ENCODE results near the gene CLDN22. TPM values are rescaled to one million over a fixed set of nuclear protein-coding genes. Genes with fewer than 3 reads are reported as not detected.
A peak's percentile ranks its signal among the peaks of the same experiment; 100 is the strongest.

Gene CLDN22
- total and polyA plus RNA-seq, 5 donors from 2014 or later, result not detected

- no peak overlapping the region for H3K27ac Mint-ChIP-seq
- Histone ChIP-seq H3K27ac (ENCODE audit: insufficient read depth, low read length, poor library complexity, severe bottlenecking) (no peak overlapping the region), H3K4me3 (ENCODE audit: low read depth, low read length) (no peak overlapping the region), H3K27me3 (ENCODE audit: control insufficient read depth, insufficient read depth, low read length) (peaks cover 3% of the 10 kb centered on the region), H3K4me1 (ENCODE audit: control insufficient read depth, insufficient read depth, low read length, poor library complexity, severe bottlenecking) (no peaks in the 10 kb centered on the region), H3K9me3 (ENCODE audit: control insufficient read depth in 2 of 2, low read length in 2 of 2) (no peaks in the 10 kb centered on the region), H3K36me3 (ENCODE audit: control insufficient read depth, insufficient read depth, low read length) (no peaks in the 10 kb centered on the region)
- H3K4me1 Mint-ChIP-seq, result no peaks in the 10 kb centered on the region
- H3K36me3 Mint-ChIP-seq, result no peaks in the 10 kb centered on the region
- H3K27me3 Mint-ChIP-seq, result no peaks in the 10 kb centered on the region
- ATAC-seq (ENCODE audit: low read depth in 2 of 2), result no peak
- no peak for DNase-seq
- H3K9me3 Mint-ChIP-seq, result peaks cover 0 to 1% (median 0%) of the 10 kb centered on the region in 7 donors
- no peak overlapping the region for H3K4me3 Mint-ChIP-seq
Observed at GRCh38 chr4:183314806-183315205, 5.3 kb downstream of the CLDN22 start.

DNA sequence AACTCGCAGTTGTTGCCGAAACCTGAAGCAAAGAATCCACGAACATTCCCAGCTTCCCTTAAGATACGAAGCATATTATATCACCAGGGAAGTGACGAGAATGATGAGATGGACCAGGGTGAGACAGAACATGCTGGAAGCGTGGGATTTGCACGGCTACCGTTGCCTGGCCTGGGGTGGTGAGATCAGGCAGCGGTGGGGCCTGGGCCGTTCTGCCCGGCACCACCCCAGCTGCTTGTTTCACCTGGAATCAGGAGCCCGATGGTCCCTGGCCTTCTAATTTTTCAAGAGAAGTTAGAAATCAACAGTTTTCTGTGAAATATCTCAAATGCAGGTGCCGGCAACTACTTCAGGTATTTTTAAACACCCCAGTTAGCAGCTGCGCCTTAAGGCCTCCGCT lies 5.7 kb downstream of the CLDN22 start:
- Mint-ChIP-seq H3K27me3 (no peaks in the 10 kb centered on the region), H3K4me1 (no peaks in the 10 kb centered on the region), H3K4me3 (no peak overlapping the region), H3K27ac (no peak overlapping the region), H3K9me3 (peaks cover 0 to 1% (median 0%) of the 10 kb centered on the region in 7 donors), H3K36me3 (no peaks in the 10 kb centered on the region)
- DNase-seq (no peak), ATAC-seq (ENCODE audit: low read depth in 2 of 2) (no peak)
- no peaks in the 10 kb centered on the region for H3K9me3 ChIP-seq (ENCODE audit: control insufficient read depth in 2 of 2, low read length in 2 of 2)
- no peaks in the 10 kb centered on the region for H3K4me1 ChIP-seq (ENCODE audit: control insufficient read depth, insufficient read depth, low read length, poor library complexity, severe bottlenecking)
- no peak overlapping the region for H3K27ac ChIP-seq (ENCODE audit: insufficient read depth, low read length, poor library complexity, severe bottlenecking)
- H3K36me3 ChIP-seq (ENCODE audit: control insufficient read depth, insufficient read depth, low read length), result no peaks in the 10 kb centered on the region
- H3K27me3 ChIP-seq (ENCODE audit: control insufficient read depth, insufficient read depth, low read length), result peaks cover 3% of the 10 kb centered on the region
- H3K4me3 ChIP-seq (ENCODE audit: low read depth, low read length), result no peak overlapping the region

DNA sequence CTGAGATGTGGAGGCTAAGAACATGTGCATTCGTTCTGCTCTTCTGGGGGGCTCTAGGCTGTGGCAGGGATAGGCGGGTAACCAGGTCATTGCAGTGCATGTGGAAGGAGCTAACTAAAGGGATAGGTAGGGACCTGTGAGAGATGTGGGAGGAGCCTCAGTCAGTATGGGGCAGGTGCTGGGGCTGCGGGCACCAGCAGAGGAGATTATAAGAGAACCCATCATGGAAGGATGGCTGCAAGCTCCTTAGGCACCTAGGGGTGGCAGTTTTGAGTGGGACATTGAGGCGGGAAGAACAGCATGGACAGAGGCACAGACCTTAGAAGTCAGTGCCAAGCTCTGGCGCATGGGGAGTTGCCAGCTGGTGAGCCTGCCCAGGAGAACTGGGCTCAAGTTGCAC lies 7.2 kb downstream of the CLDN22 start:
- Histone ChIP-seq H3K27ac (ENCODE audit: insufficient read depth, low read length, poor library complexity, severe bottlenecking) (no peak overlapping the region), H3K4me3 (ENCODE audit: low read depth, low read length) (no peak overlapping the region), H3K27me3 (ENCODE audit: control insufficient read depth, insufficient read depth, low read length) (peaks cover 3% of the 10 kb centered on the region), H3K9me3 (ENCODE audit: control insufficient read depth in 2 of 2, low read length in 2 of 2) (no peaks in the 10 kb centered on the region), H3K4me1 (ENCODE audit: control insufficient read depth, insufficient read depth, low read length, poor library complexity, severe bottlenecking) (no peaks in the 10 kb centered on the region), H3K36me3 (ENCODE audit: control insufficient read depth, insufficient read depth, low read length) (no peaks in the 10 kb centered on the region)
- H3K36me3 Mint-ChIP-seq, result no peaks in the 10 kb centered on the region
- no peak for DNase-seq
- H3K27me3 Mint-ChIP-seq, result no peaks in the 10 kb centered on the region
- ATAC-seq (ENCODE audit: low read depth in 2 of 2), result no peak
- no peak overlapping the region for H3K27ac Mint-ChIP-seq
- H3K4me3 Mint-ChIP-seq, result no peak overlapping the region
- peaks cover 0 to 3% (median 0%) of the 10 kb centered on the region in 7 donors for H3K9me3 Mint-ChIP-seq
- no peaks in the 10 kb centered on the region for H3K4me1 Mint-ChIP-seq

DNA sequence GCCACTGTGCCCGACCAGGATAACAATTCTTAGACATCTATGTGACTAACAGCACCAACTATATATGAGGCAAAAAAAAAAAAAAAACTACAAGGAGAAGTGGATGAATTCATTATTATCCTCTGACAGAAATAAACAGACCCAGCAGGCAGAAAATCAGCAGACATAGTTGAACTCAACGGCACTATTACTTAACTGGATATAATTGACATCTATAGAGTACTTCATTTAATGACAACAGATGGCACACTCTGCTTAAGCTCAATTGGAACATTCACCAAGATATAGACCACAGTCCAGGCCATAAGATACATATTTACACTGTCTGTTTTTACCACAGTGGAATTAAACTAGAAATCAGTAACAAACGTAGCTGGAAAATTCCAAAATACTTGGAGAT lies 13.3 kb downstream of the CLDN22 start:
- Histone ChIP-seq H3K27ac (ENCODE audit: insufficient read depth, low read length, poor library complexity, severe bottlenecking) (no peak overlapping the region), H3K27me3 (ENCODE audit: control insufficient read depth, insufficient read depth, low read length) (peaks cover 3% of the 10 kb centered on the region), H3K36me3 (ENCODE audit: control insufficient read depth, insufficient read depth, low read length) (no peaks in the 10 kb centered on the region), H3K9me3 (ENCODE audit: control insufficient read depth in 2 of 2, low read length in 2 of 2) (no peaks in the 10 kb centered on the region), H3K4me1 (ENCODE audit: control insufficient read depth, insufficient read depth, low read length, poor library complexity, severe bottlenecking) (no peaks in the 10 kb centered on the region), H3K4me3 (ENCODE audit: low read depth, low read length) (no peak overlapping the region)
- Mint-ChIP-seq H3K4me3 (no peak overlapping the region), H3K4me1 (no peaks in the 10 kb centered on the region), H3K36me3 (no peaks in the 10 kb centered on the region), H3K27me3 (peaks cover 12% of the 10 kb centered on the region), H3K27ac (peak overlapping the region in 1 of 3 donors; percentile 7), H3K9me3 (peaks cover 0 to 3% (median 0%) of the 10 kb centered on the region in 7 donors)
- DNase-seq, result no peak
- no peak for ATAC-seq (ENCODE audit: low read depth in 2 of 2)

- DNase-seq (no peak), ATAC-seq (ENCODE audit: low read depth in 2 of 2) (no peak)
- Histone ChIP-seq H3K9me3 (ENCODE audit: control insufficient read depth in 2 of 2, low read length in 2 of 2) (no peaks in the 10 kb centered on the region), H3K36me3 (ENCODE audit: control insufficient read depth, insufficient read depth, low read length) (no peaks in the 10 kb centered on the region), H3K27me3 (ENCODE audit: control insufficient read depth, insufficient read depth, low read length) (no peaks in the 10 kb centered on the region), H3K4me1 (ENCODE audit: control insufficient read depth, insufficient read depth, low read length, poor library complexity, severe bottlenecking) (no peaks in the 10 kb centered on the region), H3K4me3 (ENCODE audit: low read depth, low read length) (no peak overlapping the region), H3K27ac (ENCODE audit: insufficient read depth, low read length, poor library complexity, severe bottlenecking) (no peak overlapping the region)
- Mint-ChIP-seq H3K27ac (no peak overlapping the region), H3K4me3 (no peak overlapping the region), H3K36me3 (no peaks in the 10 kb centered on the region), H3K4me1 (no peaks in the 10 kb centered on the region), H3K27me3 (peaks cover 19% of the 10 kb centered on the region), H3K9me3 (peaks cover 0 to 3% (median 0%) of the 10 kb centered on the region in 7 donors)
Observed at GRCh38 chr4:183304538-183304937, 15.5 kb downstream of the CLDN22 start.

GRCh38 chr4:183304067-183304466 lies 16.0 kb downstream of the CLDN22 start:
- no peak for ATAC-seq (ENCODE audit: low read depth in 2 of 2)
- H3K27ac ChIP-seq (ENCODE audit: insufficient read depth, low read length, poor library complexity, severe bottlenecking), result no peak overlapping the region
- peaks cover 19% of the 10 kb centered on the region for H3K27me3 Mint-ChIP-seq
- no peaks in the 10 kb centered on the region for H3K36me3 ChIP-seq (ENCODE audit: control insufficient read depth, insufficient read depth, low read length)
- H3K36me3 Mint-ChIP-seq, result no peaks in the 10 kb centered on the region
- no peaks in the 10 kb centered on the region for H3K9me3 ChIP-seq (ENCODE audit: control insufficient read depth in 2 of 2, low read length in 2 of 2)
- no peaks in the 10 kb centered on the region for H3K27me3 ChIP-seq (ENCODE audit: control insufficient read depth, insufficient read depth, low read length)
- H3K4me3 ChIP-seq (ENCODE audit: low read depth, low read length), result no peak overlapping the region
- no peaks in the 10 kb centered on the region for H3K4me1 ChIP-seq (ENCODE audit: control insufficient read depth, insufficient read depth, low read length, poor library complexity, severe bottlenecking)
- peaks cover 0 to 3% (median 0%) of the 10 kb centered on the region in 7 donors for H3K9me3 Mint-ChIP-seq
- H3K27ac Mint-ChIP-seq, result no peak overlapping the region
- no peak overlapping the region for H3K4me3 Mint-ChIP-seq
- H3K4me1 Mint-ChIP-seq, result no peaks in the 10 kb centered on the region
- no peak for DNase-seq

GRCh38 chr4:183303301-183303700 lies 16.8 kb downstream of the CLDN22 start:
- DNase-seq (no peak), ATAC-seq (ENCODE audit: low read depth in 2 of 2) (no peak)
- Mint-ChIP-seq H3K27ac (no peak overlapping the region), H3K27me3 (peaks cover 19% of the 10 kb centered on the region), H3K9me3 (peaks cover 0 to 3% (median 0%) of the 10 kb centered on the region in 7 donors), H3K4me3 (no peak overlapping the region), H3K36me3 (no peaks in the 10 kb centered on the region), H3K4me1 (no peaks in the 10 kb centered on the region)
- Histone ChIP-seq H3K9me3 (ENCODE audit: control insufficient read depth in 2 of 2, low read length in 2 of 2) (no peaks in the 10 kb centered on the region), H3K36me3 (ENCODE audit: control insufficient read depth, insufficient read depth, low read length) (no peaks in the 10 kb centered on the region), H3K4me3 (ENCODE audit: low read depth, low read length) (no peak overlapping the region), H3K27me3 (ENCODE audit: control insufficient read depth, insufficient read depth, low read length) (no peaks in the 10 kb centered on the region), H3K27ac (ENCODE audit: insufficient read depth, low read length, poor library complexity, severe bottlenecking) (no peak overlapping the region), H3K4me1 (ENCODE audit: control insufficient read depth, insufficient read depth, low read length, poor library complexity, severe bottlenecking) (no peaks in the 10 kb centered on the region)

DNA sequence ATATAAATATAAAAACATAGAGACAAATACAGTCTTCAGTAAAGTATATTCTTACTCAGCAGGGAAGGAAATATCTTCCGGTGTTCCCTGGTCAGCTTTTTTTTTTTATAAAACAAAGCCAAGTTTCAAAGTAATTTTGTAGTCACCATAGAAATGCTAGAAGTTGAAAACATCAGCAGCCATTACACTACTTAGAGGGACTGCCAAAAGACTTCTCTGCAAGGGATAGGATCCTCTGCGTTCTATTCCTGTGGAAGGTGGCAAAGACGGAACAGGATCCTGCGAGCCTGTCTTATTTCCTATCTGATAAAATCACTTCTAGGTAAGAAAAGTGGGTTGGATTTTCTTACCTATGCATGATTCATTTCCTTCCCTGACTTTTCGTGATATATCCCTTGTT lies 19.4 kb downstream of the CLDN22 start:
- Mint-ChIP-seq H3K27ac (no peak overlapping the region), H3K27me3 (peaks cover 19% of the 10 kb centered on the region), H3K4me3 (no peak overlapping the region), H3K4me1 (no peaks in the 10 kb centered on the region), H3K9me3 (no peaks in the 10 kb centered on the region), H3K36me3 (no peaks in the 10 kb centered on the region)
- Histone ChIP-seq H3K36me3 (ENCODE audit: control insufficient read depth, insufficient read depth, low read length) (no peaks in the 10 kb centered on the region), H3K27ac (ENCODE audit: insufficient read depth, low read length, poor library complexity, severe bottlenecking) (no peak overlapping the region), H3K9me3 (ENCODE audit: control insufficient read depth in 2 of 2, low read length in 2 of 2) (no peaks in the 10 kb centered on the region), H3K27me3 (ENCODE audit: control insufficient read depth, insufficient read depth, low read length) (no peaks in the 10 kb centered on the region), H3K4me1 (ENCODE audit: control insufficient read depth, insufficient read depth, low read length, poor library complexity, severe bottlenecking) (no peaks in the 10 kb centered on the region), H3K4me3 (ENCODE audit: low read depth, low read length) (no peak overlapping the region)
- ATAC-seq (ENCODE audit: low read depth in 2 of 2), result no peak
- no peak for DNase-seq
